Esophagus muscularis mucosa (tissue), 3 donors: Measurements from ENCODE around the gene GALNT7.

ENCODE experiments used
- CTCF ChIP-seq, 3 experiments: fragments of 200-600 bp in 2 of 3; fragments of 450-650 bp in 1 of 3; sonication (generic) in 2 of 3; IDR thresholded peaks; one replicate each; pipeline ENCODE4 v1.5.1; 2017 to 2019; ENCODE audit warnings: antibody characterized with exemption in 3 of 3, mild to moderate bottlenecking in 2 of 3, moderate library complexity in 1 of 3
- POLR2A ChIP-seq: fragments of 450-650 bp; IDR thresholded peaks from one replicate; pipeline ENCODE4 v1.6.1; 2017; ENCODE audit warnings: antibody characterized with exemption, moderate library complexity, mild to moderate bottlenecking, low read depth

DNA sequence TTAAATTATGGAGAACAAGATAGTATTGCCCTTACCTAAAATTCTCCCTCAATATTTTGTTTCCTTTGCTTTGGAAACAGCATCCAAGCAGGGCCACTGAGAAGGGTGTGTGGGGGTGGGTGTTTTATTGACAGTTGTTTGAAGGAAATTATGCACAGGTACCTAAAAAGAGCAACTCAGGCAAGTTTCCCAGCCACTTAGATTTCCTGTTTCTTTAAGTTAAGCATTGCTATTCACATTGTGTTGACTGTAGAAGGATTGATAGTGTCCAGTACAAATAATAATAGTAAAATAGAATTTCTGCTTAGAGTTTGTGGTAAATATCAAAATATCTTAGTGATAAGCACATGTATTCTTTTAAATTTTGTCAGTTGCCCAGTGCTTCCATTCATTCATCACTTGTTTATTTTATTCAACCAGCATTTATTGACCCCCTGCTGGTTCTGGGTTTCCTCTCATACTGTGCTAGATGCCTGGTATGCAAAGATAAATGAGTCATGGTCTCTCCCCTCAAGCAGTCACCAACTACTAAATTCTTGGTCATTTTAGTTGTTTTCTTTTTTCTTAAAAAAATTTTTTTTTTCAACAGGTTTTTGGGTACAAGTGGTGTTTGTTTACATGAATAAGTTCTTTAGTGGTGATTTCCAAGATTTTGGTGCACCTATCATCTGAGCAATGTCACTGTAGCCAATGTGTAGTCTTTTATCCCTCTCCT, 50.0 kb downstream of the GALNT7 start:
- no peak for TF ChIP-seq CTCF (IDR thresholded peaks at IDR 0.05)
- no peak for TF ChIP-seq POLR2A
